OCI-LY1 (cell line): ENCODE measurements around the gene MTERF4.

ENCODE experiments used
- H2AFZ ChIP-seq: fragments of 200-600 bp; sonication (generic), shearing (Covaris generic); 2 replicates; pipeline ENCODE4 v1.6.0; 2014; ENCODE audit warnings: antibody characterized with exemption, mild to moderate bottlenecking, low read length
- H3F3A ChIP-seq: fragments of 200-600 bp; sonication (generic), shearing (Covaris generic); 2 replicates; pipeline ENCODE4 v1.6.0; 2014; ENCODE audit warnings: mild to moderate bottlenecking, antibody characterized with exemption, low read length, moderate library complexity; ENCODE audit not compliant: insufficient read depth
- H3K27ac ChIP-seq: fragments of 200-600 bp; sonication (generic); 2 replicates; pipeline ENCODE4 v1.5.1; 2014; ENCODE audit warnings: low read length, mixed run types, mild to moderate bottlenecking, low read depth; ENCODE audit not compliant: poor library complexity, severe bottlenecking
- H3K27me3 ChIP-seq: fragments of 200-600 bp; sonication (generic); 2 replicates; pipeline ENCODE4 v1.6.0; 2014; ENCODE audit warnings: antibody characterized with exemption, mild to moderate bottlenecking, low read length, moderate library complexity; ENCODE audit not compliant: insufficient read depth
- H3K36me3 ChIP-seq: fragments of 200-600 bp; sonication (generic); 2 replicates; pipeline ENCODE4 v1.6.1; 2014; ENCODE audit warnings: mild to moderate bottlenecking, antibody characterized with exemption, low read length, moderate library complexity, mixed read lengths; ENCODE audit not compliant: insufficient read depth
- H3K4me1 ChIP-seq: fragments of 200-600 bp; sonication (generic); 2 replicates; pipeline ENCODE4 v1.5.1; 2014; ENCODE audit warnings: mild to moderate bottlenecking, low read length, moderate library complexity; ENCODE audit not compliant: insufficient read depth, severe bottlenecking
- H3K4me2 ChIP-seq: fragments of 200-600 bp; sonication (generic), shearing (Covaris generic); 2 replicates; pipeline ENCODE4 v1.6.1; 2014; ENCODE audit warnings: low read length
- H3K4me3 ChIP-seq: fragments of 200-600 bp; sonication (generic); 2 replicates; pipeline ENCODE4 v1.5.1; 2014; ENCODE audit warnings: low read length, low read depth, mild to moderate bottlenecking, mixed read lengths; ENCODE audit not compliant: poor library complexity, severe bottlenecking
- H3K79me2 ChIP-seq: fragments of 200-600 bp; shearing (Covaris generic); 2 replicates; pipeline ENCODE4 v1.6.1; 2016; ENCODE audit warnings: mixed run types, low read length, mixed read lengths; ENCODE audit not compliant: insufficient read depth
- H3K9ac ChIP-seq: fragments of 200-600 bp; sonication (generic), shearing (Covaris generic); 2 replicates; pipeline ENCODE4 v1.6.1; 2014; ENCODE audit warnings: mild to moderate bottlenecking, low read length, mixed read lengths
- H3K9me2 ChIP-seq: fragments of 200-600 bp; sonication (generic), shearing (Covaris generic); 2 replicates; pipeline ENCODE4 v1.6.1; 2014; ENCODE audit warnings: low read depth, mild to moderate bottlenecking, low read length, mixed read lengths
- H3K9me3 ChIP-seq: fragments of 200-600 bp; shearing (Covaris generic); 2 replicates; pipeline ENCODE4 v1.6.1; 2014; ENCODE audit warnings: low read length, mixed read lengths
- H4K20me1 ChIP-seq: fragments of 200-600 bp; sonication (generic), shearing (Covaris generic); 2 replicates; pipeline ENCODE4 v1.6.0; 2016; ENCODE audit warnings: mild to moderate bottlenecking, low read length; ENCODE audit not compliant: insufficient read depth
- CTCF ChIP-seq: fragments of 200-600 bp; sonication (generic), shearing (Covaris generic); IDR thresholded peaks from 2 replicates; pipeline ENCODE4 v1.5.1; 2017; ENCODE audit warnings: mild to moderate bottlenecking, antibody characterized with exemption, low read length, moderate library complexity, mixed read lengths
- EZH2 ChIP-seq: fragments of 200-600 bp; sonication (generic), shearing (Covaris generic); IDR thresholded peaks from 2 replicates; pipeline ENCODE4 v1.8.0; 2017; ENCODE audit warnings: borderline replicate concordance, mixed run types, mild to moderate bottlenecking, antibody characterized with exemption, low read length, moderate library complexity, mixed read lengths

Gene MTERF4

GRCh38 chr2:241115361-241115760, 13.3 kb upstream of the MTERF4 start:
- H3F3A ChIP-seq = peaks cover 4% of the 10 kb centered on the region; the same call in 1 of the 2 replicates
- no peak overlapping the region for H2AFZ ChIP-seq
- H3K9ac ChIP-seq = no peak overlapping the region
- H3K9me2 ChIP-seq = no peaks in the 10 kb centered on the region
- H3K27ac ChIP-seq = no peak overlapping the region
- H3K79me2 ChIP-seq = no peaks in the 10 kb centered on the region
- H4K20me1 ChIP-seq = no peaks in the 10 kb centered on the region
- no peak overlapping the region for H3K4me3 ChIP-seq
- TF ChIP-seq EZH2 = no peak
- TF ChIP-seq CTCF = no peak
- H3K9me3 ChIP-seq = no peaks in the 10 kb centered on the region
- peaks cover 34% of the 10 kb centered on the region for H3K36me3 ChIP-seq
- no peaks in the 10 kb centered on the region for H3K27me3 ChIP-seq
- H3K4me1 ChIP-seq = peaks cover 25% of the 10 kb centered on the region
- no peak overlapping the region for H3K4me2 ChIP-seq

- Histone ChIP-seq H3K27me3 (no peaks in the 10 kb centered on the region), H4K20me1 (no peaks in the 10 kb centered on the region), H3K9me3 (no peaks in the 10 kb centered on the region), H3F3A (peaks cover 4% of the 10 kb centered on the region; the same call in 1 of the 2 replicates), H3K4me3 (no peak overlapping the region), H3K4me1 (peaks cover 30% of the 10 kb centered on the region), H3K9me2 (no peaks in the 10 kb centered on the region), H3K9ac (no peak overlapping the region), H2AFZ (no peak overlapping the region), H3K4me2 (no peak overlapping the region), H3K79me2 (no peaks in the 10 kb centered on the region), H3K27ac (no peak overlapping the region), H3K36me3 (peaks cover 33% of the 10 kb centered on the region)
- TF ChIP-seq EZH2 (no peak), CTCF (no peak)
Measured at GRCh38 chr2:241114836-241115235, 12.7 kb upstream of the MTERF4 start.

- no peaks in the 10 kb centered on the region for H3K9me3 ChIP-seq
- no peaks in the 10 kb centered on the region for H3K9me2 ChIP-seq
- TF ChIP-seq CTCF (no peak), EZH2 (no peak)
- no peak overlapping the region for H3K9ac ChIP-seq
- H3K27me3 ChIP-seq = no peaks in the 10 kb centered on the region
- H3K4me3 ChIP-seq = no peak overlapping the region
- H3K4me1 ChIP-seq = peaks cover 48% of the 10 kb centered on the region
- peaks cover 42% of the 10 kb centered on the region for H3K36me3 ChIP-seq
- no peaks in the 10 kb centered on the region for H3K79me2 ChIP-seq
- peaks cover 4% of the 10 kb centered on the region; the same call in 1 of the 2 replicates for H3F3A ChIP-seq
- H4K20me1 ChIP-seq = no peaks in the 10 kb centered on the region
- H2AFZ ChIP-seq = no peak overlapping the region
- no peak overlapping the region for H3K4me2 ChIP-seq
- H3K27ac ChIP-seq = peak overlapping the region; percentile 88
Measured at GRCh38 chr2:241112592-241112991, 10.5 kb upstream of the MTERF4 start.
